Type B pancreatic cell (in vitro differentiated cells): Measurements from ENCODE around the gene ABLIM2. TPM values are rescaled to one million over a fixed set of nuclear protein-coding genes. Genes with fewer than 3 reads are reported as not detected.

Experiments
- DNase-seq: peaks from one replicate; pipeline ENCODE4 v3.0.0; 2021; ENCODE audit warnings: mixed read lengths; ENCODE audit not compliant: unreplicated experiment; ENCODE audit errors: extremely low spot score
- H3K27ac Mint-ChIP-seq: 2 replicates; pipeline ENCODE4 v1.8.0; 2021; ENCODE audit warnings: mild to moderate bottlenecking, mixed read lengths
- H3K27me3 Mint-ChIP-seq: 2 replicates; pipeline ENCODE4 v1.8.0; 2021; ENCODE audit warnings: mixed read lengths
- H3K36me3 Mint-ChIP-seq: 2 replicates; pipeline ENCODE4 v1.8.0; 2021; ENCODE audit warnings: mixed read lengths
- H3K4me1 Mint-ChIP-seq: one replicate; pipeline ENCODE4 v1.8.0; 2021; ENCODE audit warnings: mixed read lengths; ENCODE audit not compliant: unreplicated experiment
- H3K4me3 Mint-ChIP-seq: 2 replicates; pipeline ENCODE4 v1.8.0; 2021; ENCODE audit warnings: mild to moderate bottlenecking, mixed read lengths
- H3K9me3 Mint-ChIP-seq: 2 replicates; pipeline ENCODE4 v1.8.0; 2021; ENCODE audit warnings: mixed read lengths
- CTCF ChIP-seq: fragments of 200-600 bp; sonication (generic); conservative IDR thresholded peaks from 2 replicates; pipeline ENCODE4 v1.5.0; 2021; ENCODE audit warnings: antibody characterized with exemption, mild to moderate bottlenecking
- total RNA-seq: library from RNA; stranded (reverse); gene quantifications from 2 replicates; pipeline ENCODE4 v1.2.1, GENCODE V29; 2021; ENCODE audit warnings: low replicate concordance

The ABLIM2 gene
- total RNA-seq, 1 donor from 2014 or later: 2.6 TPM

- Mint-ChIP-seq H3K27me3 (peaks cover 8% of the 10 kb centered on the region), H3K27ac (peak overlapping the region; percentile 37), H3K4me3 (no peak overlapping the region), H3K36me3 (no peaks in the 10 kb centered on the region), H3K9me3 (no peaks in the 10 kb centered on the region), H3K4me1 (peaks cover 15% of the 10 kb centered on the region)
- DNase-seq: no peak
- no peak for TF ChIP-seq CTCF
Measured at GRCh38 chr4:8132947-8133705, 25.5 kb downstream of the ABLIM2 start.

GRCh38 chr4:8132400-8132799, 26.2 kb downstream of the ABLIM2 start:
- Mint-ChIP-seq H3K4me1 (peaks cover 15% of the 10 kb centered on the region), H3K27me3 (peaks cover 8% of the 10 kb centered on the region), H3K27ac (no peak overlapping the region), H3K4me3 (no peak overlapping the region), H3K36me3 (no peaks in the 10 kb centered on the region), H3K9me3 (no peaks in the 10 kb centered on the region)
- no peak for DNase-seq
- TF ChIP-seq CTCF: no peak

GRCh38 chr4:8131826-8132225, 26.8 kb downstream of the ABLIM2 start:
- Mint-ChIP-seq H3K36me3 (no peaks in the 10 kb centered on the region), H3K27ac (no peak overlapping the region), H3K27me3 (peaks cover 8% of the 10 kb centered on the region), H3K4me3 (no peak overlapping the region), H3K9me3 (no peaks in the 10 kb centered on the region), H3K4me1 (peaks cover 15% of the 10 kb centered on the region)
- no peak for TF ChIP-seq CTCF
- no peak for DNase-seq

GRCh38 chr4:8131210-8131609, 27.4 kb downstream of the ABLIM2 start:
- no peak for TF ChIP-seq CTCF
- Mint-ChIP-seq H3K36me3 (no peaks in the 10 kb centered on the region), H3K27ac (no peak overlapping the region), H3K4me3 (no peak overlapping the region), H3K9me3 (no peaks in the 10 kb centered on the region), H3K4me1 (peaks cover 15% of the 10 kb centered on the region), H3K27me3 (peaks cover 8% of the 10 kb centered on the region)
- no peak for DNase-seq

- Mint-ChIP-seq H3K27me3 (peaks cover 3% of the 10 kb centered on the region), H3K36me3 (no peaks in the 10 kb centered on the region), H3K4me1 (peaks cover 15% of the 10 kb centered on the region), H3K9me3 (no peaks in the 10 kb centered on the region), H3K27ac (no peak overlapping the region), H3K4me3 (no peak overlapping the region)
- DNase-seq: no peak
- TF ChIP-seq CTCF: no peak
Measured at GRCh38 chr4:8130346-8131066, 28.1 kb downstream of the ABLIM2 start.
